ENCODE results near the gene PRLHR. TPM values are rescaled to one million over a fixed set of nuclear protein-coding genes. Genes with fewer than 3 reads are reported as not detected.

The PRLHR gene
- total RNA-seq, 4 donors from 2014 or later, result 0.90 to 2.4 (median 2.1) TPM

- DNase-seq, result no peak
- Histone ChIP-seq H3K27ac (no peak overlapping the region), H3K4me1 (no peaks in the 10 kb centered on the region), H3K27me3 (no peaks in the 10 kb centered on the region), H3K4me3 (no peak overlapping the region), H3K9me3 (no peaks in the 10 kb centered on the region), H3K36me3 (no peaks in the 10 kb centered on the region)
- TF ChIP-seq POLR2A (IDR thresholded peaks at IDR 0.05), result no peak
- TF ChIP-seq, protein P1, sequence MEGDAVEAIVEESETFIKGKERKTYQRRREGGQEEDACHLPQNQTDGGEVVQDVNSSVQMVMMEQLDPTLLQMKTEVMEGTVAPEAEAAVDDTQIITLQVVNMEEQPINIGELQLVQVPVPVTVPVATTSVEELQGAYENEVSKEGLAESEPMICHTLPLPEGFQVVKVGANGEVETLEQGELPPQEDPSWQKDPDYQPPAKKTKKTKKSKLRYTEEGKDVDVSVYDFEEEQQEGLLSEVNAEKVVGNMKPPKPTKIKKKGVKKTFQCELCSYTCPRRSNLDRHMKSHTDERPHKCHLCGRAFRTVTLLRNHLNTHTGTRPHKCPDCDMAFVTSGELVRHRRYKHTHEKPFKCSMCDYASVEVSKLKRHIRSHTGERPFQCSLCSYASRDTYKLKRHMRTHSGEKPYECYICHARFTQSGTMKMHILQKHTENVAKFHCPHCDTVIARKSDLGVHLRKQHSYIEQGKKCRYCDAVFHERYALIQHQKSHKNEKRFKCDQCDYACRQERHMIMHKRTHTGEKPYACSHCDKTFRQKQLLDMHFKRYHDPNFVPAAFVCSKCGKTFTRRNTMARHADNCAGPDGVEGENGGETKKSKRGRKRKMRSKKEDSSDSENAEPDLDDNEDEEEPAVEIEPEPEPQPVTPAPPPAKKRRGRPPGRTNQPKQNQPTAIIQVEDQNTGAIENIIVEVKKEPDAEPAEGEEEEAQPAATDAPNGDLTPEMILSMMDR (IDR thresholded peaks at IDR 0.05), result no peak
- intact Hi-C loops (cut with DNase I; ENCODE audit: low total_unique reads), result no loop called here
Measured at GRCh38 chr10:118557946-118558345, 37.5 kb downstream of the PRLHR start.

DNA sequence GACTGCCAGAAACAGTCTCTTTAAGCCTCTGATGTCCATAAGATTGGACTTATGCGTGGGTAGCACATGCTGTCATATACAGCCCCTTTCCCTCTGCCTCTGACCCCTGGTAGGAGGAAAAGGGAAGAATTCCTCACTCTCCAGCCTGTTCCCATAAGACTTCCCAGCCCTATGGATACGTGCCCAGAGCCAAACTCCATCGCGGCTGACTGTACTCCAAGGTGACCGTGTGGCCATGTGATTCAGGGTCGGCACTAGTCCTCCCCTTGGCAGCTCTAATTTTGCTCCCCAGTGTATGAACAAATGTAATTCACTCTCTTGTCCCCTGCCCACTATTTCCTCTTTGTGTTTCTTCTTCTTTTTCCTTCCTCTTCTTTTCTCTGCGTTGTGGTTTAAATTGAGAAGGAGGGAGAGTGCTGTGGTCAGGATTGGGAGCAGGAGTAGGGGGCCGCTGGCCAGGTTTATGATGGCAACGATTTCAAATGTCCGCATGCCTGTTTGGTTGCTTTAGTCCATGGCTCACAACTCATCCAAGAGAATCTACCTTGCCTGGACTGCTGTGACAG lies 43.8 kb downstream of the PRLHR start:
- no peaks in the 10 kb centered on the region for H3K36me3 ChIP-seq
- no peak overlapping the region for H3K27ac ChIP-seq
- H3K27me3 ChIP-seq, result no peaks in the 10 kb centered on the region
- TF ChIP-seq POLR2A (IDR thresholded peaks at IDR 0.05), result no peak
- TF ChIP-seq, protein P1 (IDR thresholded peaks at IDR 0.05), result no peak
- DNase-seq, result no peak
- no peak overlapping the region for H3K4me3 ChIP-seq
- no peaks in the 10 kb centered on the region for H3K9me3 ChIP-seq
- H3K4me1 ChIP-seq, result no peaks in the 10 kb centered on the region
- intact Hi-C loops (cut with DNase I; ENCODE audit: low total_unique reads), result no loop called here

- intact Hi-C loops (cut with DNase I; ENCODE audit: low total_unique reads), result no loop called here
- H3K4me1 ChIP-seq, result no peaks in the 10 kb centered on the region
- no peak for DNase-seq
- H3K4me3 ChIP-seq, result no peak overlapping the region
- H3K27me3 ChIP-seq, result no peaks in the 10 kb centered on the region
- H3K9me3 ChIP-seq, result no peaks in the 10 kb centered on the region
- no peak for TF ChIP-seq POLR2A (IDR thresholded peaks at IDR 0.05)
- TF ChIP-seq, protein P1 (IDR thresholded peaks at IDR 0.05), result no peak
- no peak overlapping the region for H3K27ac ChIP-seq
- no peaks in the 10 kb centered on the region for H3K36me3 ChIP-seq
Measured at GRCh38 chr10:118547282-118547681, 48.2 kb downstream of the PRLHR start.

GRCh38 chr10:118546479-118546878 lies 49.0 kb downstream of the PRLHR start:
- no peak for TF ChIP-seq POLR2A (IDR thresholded peaks at IDR 0.05)
- TF ChIP-seq, protein P1 (IDR thresholded peaks at IDR 0.05), result no peak

GRCh38 chr10:118545381-118545780 lies 50.1 kb downstream of the PRLHR start:
- TF ChIP-seq, protein P1 (IDR thresholded peaks at IDR 0.05), result no peak
- no peak for TF ChIP-seq POLR2A (IDR thresholded peaks at IDR 0.05)

More at GRCh38 chr10:118546479-118546878, 49.0 kb downstream of the PRLHR start:
- Histone ChIP-seq H3K27ac (no peak overlapping the region), H3K36me3 (no peaks in the 10 kb centered on the region), H3K9me3 (no peaks in the 10 kb centered on the region), H3K27me3 (no peaks in the 10 kb centered on the region), H3K4me1 (no peaks in the 10 kb centered on the region), H3K4me3 (no peak overlapping the region)
- intact Hi-C loops (cut with DNase I; ENCODE audit: low total_unique reads), result no loop called here
- DNase-seq, result no peak

More at GRCh38 chr10:118545381-118545780, 50.1 kb downstream of the PRLHR start:
- no peaks in the 10 kb centered on the region for H3K36me3 ChIP-seq
- H3K27me3 ChIP-seq, result no peaks in the 10 kb centered on the region
- DNase-seq, result no peak
- H3K4me3 ChIP-seq, result no peak overlapping the region
- no peaks in the 10 kb centered on the region for H3K9me3 ChIP-seq
- intact Hi-C loops (cut with DNase I; ENCODE audit: low total_unique reads), result no loop called here
- no peak overlapping the region for H3K27ac ChIP-seq
- no peaks in the 10 kb centered on the region for H3K4me1 ChIP-seq

Measured in uterus (tissue), 4 donors.